Measurements from ENCODE around the gene KIF5C. TPM values are rescaled to one million over a fixed set of nuclear protein-coding genes. Genes with fewer than 3 reads are reported as not detected.

KIF5C gene
- total and polyA plus RNA-seq, 2 of the 13 experiments (the other 11 are each of a cell fraction or from before 2014, with no cell fraction given): 0.15 to 0.20 TPM

DNA sequence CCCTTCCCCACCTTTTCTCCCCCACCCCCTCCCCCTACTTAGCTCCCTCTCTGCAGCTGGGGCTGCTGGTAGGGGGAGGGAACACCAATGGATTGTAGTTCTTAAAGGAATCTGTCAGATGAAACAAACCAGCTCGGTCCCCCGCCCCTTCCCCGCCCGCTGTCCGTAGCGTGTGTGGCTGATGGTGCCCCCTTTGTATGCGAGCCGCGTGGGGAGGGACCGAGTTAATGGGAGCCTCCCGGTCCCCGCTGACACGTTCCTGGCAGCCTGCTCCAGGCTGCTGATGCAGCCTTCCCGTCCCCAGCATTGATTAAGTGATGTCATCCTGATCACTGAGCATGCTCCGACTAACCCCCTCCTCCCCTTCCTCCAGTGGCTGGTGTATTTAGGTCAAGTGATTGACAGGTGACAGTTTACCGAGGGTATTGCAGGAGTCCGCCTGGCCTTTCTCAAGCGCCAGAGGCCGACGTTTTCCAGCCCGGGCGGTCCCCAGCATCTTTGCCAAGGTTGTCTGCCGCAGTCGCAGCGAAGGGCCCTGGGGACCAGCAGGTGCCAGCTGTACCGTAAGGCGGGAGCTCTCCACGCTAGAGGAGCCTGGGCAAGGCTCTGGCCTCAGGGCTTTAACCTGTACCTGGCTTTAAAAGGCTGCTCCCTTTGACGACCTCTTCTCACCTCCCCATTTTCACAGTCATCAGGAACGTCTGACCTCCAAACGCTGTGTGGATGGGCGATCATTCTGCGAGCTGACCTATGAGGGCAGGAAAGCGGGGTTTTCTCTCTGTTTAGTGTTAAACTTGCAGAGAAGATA lies 1.8 kb downstream of the KIF5C start (continued):
- TF ChIP-seq KLF12 (CRISPR knock-in tag; IDR thresholded peaks at IDR 0.05; ENCODE audit: borderline replicate concordance) (no peak), KLF6 (CRISPR knock-in tag; IDR thresholded peaks at IDR 0.05) (no peak), ZFP37 (CRISPR knock-in tag; IDR thresholded peaks at IDR 0.05; ENCODE audit: borderline replicate concordance) (no peak), ZNF678 (CRISPR knock-in tag; IDR thresholded peaks at IDR 0.05) (no peak), ZNF546 (CRISPR knock-in tag; conservative IDR thresholded peaks at IDR 0.05) (peak; percentile 41; the same call in 1 of the 2 replicates), KLF9 (CRISPR knock-in tag; IDR thresholded peaks at IDR 0.05; ENCODE audit: low read depth) (no peak), SP1 (IDR thresholded peaks at IDR 0.05) (no peak), SP1 (CRISPR knock-in tag; IDR thresholded peaks at IDR 0.05) (no peak), MBNL3 (CRISPR knock-in tag; conservative IDR thresholded peaks at IDR 0.05) (no peak), ZNF790 (CRISPR knock-in tag; IDR thresholded peaks at IDR 0.05; ENCODE audit: borderline replicate concordance) (no peak), ERF (CRISPR knock-in tag; IDR thresholded peaks at IDR 0.05) (no peak), ZNF468 (CRISPR knock-in tag; IDR thresholded peaks at IDR 0.05) (no peak), MXI1 (IDR thresholded peaks at IDR 0.05; ENCODE audit: borderline replicate concordance, low read depth, low read length) (no peak), GATAD2A (CRISPR knock-in tag; IDR thresholded peaks at IDR 0.05) (no peak), ZNF431 (CRISPR knock-in tag; IDR thresholded peaks at IDR 0.05; ENCODE audit: borderline replicate concordance, low read depth) (no peak), ZSCAN31 (CRISPR knock-in tag; IDR thresholded peaks at IDR 0.05; ENCODE audit: low read depth) (no peak), ZNF34 (CRISPR knock-in tag; IDR thresholded peaks at IDR 0.05; ENCODE audit: borderline replicate concordance) (no peak)
- TF ChIP-seq, protein P1, sequence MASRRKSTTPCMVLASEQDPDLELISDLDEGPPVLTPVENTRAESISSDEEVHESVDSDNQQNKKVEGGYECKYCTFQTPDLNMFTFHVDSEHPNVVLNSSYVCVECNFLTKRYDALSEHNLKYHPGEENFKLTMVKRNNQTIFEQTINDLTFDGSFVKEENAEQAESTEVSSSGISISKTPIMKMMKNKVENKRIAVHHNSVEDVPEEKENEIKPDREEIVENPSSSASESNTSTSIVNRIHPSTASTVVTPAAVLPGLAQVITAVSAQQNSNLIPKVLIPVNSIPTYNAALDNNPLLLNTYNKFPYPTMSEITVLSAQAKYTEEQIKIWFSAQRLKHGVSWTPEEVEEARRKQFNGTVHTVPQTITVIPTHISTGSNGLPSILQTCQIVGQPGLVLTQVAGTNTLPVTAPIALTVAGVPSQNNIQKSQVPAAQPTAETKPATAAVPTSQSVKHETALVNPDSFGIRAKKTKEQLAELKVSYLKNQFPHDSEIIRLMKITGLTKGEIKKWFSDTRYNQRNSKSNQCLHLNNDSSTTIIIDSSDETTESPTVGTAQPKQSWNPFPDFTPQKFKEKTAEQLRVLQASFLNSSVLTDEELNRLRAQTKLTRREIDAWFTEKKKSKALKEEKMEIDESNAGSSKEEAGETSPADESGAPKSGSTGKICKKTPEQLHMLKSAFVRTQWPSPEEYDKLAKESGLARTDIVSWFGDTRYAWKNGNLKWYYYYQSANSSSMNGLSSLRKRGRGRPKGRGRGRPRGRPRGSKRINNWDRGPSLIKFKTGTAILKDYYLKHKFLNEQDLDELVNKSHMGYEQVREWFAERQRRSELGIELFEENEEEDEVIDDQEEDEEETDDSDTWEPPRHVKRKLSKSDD (CRISPR knock-in tag; IDR thresholded peaks at IDR 0.05; ENCODE audit: low read depth): no peak
- TF ChIP-seq, protein P2, sequence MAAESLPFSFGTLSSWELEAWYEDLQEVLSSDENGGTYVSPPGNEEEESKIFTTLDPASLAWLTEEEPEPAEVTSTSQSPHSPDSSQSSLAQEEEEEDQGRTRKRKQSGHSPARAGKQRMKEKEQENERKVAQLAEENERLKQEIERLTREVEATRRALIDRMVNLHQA (CRISPR knock-in tag; IDR thresholded peaks at IDR 0.05): no peak
- TF ChIP-seq, protein P3, sequence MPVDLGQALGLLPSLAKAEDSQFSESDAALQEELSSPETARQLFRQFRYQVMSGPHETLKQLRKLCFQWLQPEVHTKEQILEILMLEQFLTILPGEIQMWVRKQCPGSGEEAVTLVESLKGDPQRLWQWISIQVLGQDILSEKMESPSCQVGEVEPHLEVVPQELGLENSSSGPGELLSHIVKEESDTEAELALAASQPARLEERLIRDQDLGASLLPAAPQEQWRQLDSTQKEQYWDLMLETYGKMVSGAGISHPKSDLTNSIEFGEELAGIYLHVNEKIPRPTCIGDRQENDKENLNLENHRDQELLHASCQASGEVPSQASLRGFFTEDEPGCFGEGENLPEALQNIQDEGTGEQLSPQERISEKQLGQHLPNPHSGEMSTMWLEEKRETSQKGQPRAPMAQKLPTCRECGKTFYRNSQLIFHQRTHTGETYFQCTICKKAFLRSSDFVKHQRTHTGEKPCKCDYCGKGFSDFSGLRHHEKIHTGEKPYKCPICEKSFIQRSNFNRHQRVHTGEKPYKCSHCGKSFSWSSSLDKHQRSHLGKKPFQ (CRISPR knock-in tag; IDR thresholded peaks at IDR 0.05; ENCODE audit: insufficient replicate concordance): no peak
- TF ChIP-seq, protein P4, sequence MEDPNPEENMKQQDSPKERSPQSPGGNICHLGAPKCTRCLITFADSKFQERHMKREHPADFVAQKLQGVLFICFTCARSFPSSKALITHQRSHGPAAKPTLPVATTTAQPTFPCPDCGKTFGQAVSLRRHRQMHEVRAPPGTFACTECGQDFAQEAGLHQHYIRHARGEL (CRISPR knock-in tag; IDR thresholded peaks at IDR 0.05): no peak
- TF ChIP-seq, protein P5, sequence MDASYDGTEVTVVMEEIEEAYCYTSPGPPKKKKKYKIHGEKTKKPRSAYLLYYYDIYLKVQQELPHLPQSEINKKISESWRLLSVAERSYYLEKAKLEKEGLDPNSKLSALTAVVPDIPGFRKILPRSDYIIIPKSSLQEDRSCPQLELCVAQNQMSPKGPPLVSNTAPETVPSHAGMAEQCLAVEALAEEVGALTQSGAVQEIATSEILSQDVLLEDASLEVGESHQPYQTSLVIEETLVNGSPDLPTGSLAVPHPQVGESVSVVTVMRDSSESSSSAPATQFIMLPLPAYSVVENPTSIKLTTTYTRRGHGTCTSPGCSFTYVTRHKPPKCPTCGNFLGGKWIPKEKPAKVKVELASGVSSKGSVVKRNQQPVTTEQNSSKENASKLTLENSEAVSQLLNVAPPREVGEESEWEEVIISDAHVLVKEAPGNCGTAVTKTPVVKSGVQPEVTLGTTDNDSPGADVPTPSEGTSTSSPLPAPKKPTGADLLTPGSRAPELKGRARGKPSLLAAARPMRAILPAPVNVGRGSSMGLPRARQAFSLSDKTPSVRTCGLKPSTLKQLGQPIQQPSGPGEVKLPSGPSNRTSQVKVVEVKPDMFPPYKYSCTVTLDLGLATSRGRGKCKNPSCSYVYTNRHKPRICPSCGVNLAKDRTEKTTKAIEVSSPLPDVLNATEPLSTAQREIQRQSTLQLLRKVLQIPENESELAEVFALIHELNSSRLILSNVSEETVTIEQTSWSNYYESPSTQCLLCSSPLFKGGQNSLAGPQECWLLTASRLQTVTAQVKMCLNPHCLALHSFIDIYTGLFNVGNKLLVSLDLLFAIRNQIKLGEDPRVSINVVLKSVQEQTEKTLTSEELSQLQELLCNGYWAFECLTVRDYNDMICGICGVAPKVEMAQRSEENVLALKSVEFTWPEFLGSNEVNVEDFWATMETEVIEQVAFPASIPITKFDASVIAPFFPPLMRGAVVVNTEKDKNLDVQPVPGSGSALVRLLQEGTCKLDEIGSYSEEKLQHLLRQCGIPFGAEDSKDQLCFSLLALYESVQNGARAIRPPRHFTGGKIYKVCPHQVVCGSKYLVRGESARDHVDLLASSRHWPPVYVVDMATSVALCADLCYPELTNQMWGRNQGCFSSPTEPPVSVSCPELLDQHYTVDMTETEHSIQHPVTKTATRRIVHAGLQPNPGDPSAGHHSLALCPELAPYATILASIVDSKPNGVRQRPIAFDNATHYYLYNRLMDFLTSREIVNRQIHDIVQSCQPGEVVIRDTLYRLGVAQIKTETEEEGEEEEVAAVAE (CRISPR knock-in tag; IDR thresholded peaks at IDR 0.05; ENCODE audit: borderline replicate concordance): no peak
